ENCODE measurements around the gene AFG1L.

AFG1L gene

GRCh38 chr6:108309844-108310243 is 15.0 kb downstream of the AFG1L start:
- TF ChIP-seq SPI1 (IDR thresholded peaks at IDR 0.05; ENCODE audit: borderline replicate concordance, low read depth) (no peak), POLR2AphosphoS5 (IDR thresholded peaks at IDR 0.05; ENCODE audit: low read depth) (no peak), GABPA (IDR thresholded peaks at IDR 0.05; ENCODE audit: low read depth) (no peak)
- TF ChIP-seq, protein P1, sequence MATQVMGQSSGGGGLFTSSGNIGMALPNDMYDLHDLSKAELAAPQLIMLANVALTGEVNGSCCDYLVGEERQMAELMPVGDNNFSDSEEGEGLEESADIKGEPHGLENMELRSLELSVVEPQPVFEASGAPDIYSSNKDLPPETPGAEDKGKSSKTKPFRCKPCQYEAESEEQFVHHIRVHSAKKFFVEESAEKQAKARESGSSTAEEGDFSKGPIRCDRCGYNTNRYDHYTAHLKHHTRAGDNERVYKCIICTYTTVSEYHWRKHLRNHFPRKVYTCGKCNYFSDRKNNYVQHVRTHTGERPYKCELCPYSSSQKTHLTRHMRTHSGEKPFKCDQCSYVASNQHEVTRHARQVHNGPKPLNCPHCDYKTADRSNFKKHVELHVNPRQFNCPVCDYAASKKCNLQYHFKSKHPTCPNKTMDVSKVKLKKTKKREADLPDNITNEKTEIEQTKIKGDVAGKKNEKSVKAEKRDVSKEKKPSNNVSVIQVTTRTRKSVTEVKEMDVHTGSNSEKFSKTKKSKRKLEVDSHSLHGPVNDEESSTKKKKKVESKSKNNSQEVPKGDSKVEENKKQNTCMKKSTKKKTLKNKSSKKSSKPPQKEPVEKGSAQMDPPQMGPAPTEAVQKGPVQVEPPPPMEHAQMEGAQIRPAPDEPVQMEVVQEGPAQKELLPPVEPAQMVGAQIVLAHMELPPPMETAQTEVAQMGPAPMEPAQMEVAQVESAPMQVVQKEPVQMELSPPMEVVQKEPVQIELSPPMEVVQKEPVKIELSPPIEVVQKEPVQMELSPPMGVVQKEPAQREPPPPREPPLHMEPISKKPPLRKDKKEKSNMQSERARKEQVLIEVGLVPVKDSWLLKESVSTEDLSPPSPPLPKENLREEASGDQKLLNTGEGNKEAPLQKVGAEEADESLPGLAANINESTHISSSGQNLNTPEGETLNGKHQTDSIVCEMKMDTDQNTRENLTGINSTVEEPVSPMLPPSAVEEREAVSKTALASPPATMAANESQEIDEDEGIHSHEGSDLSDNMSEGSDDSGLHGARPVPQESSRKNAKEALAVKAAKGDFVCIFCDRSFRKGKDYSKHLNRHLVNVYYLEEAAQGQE (IDR thresholded peaks at IDR 0.05; ENCODE audit: insufficient replicate concordance, low read depth) = no peak
- TF ChIP-seq, protein P2, sequence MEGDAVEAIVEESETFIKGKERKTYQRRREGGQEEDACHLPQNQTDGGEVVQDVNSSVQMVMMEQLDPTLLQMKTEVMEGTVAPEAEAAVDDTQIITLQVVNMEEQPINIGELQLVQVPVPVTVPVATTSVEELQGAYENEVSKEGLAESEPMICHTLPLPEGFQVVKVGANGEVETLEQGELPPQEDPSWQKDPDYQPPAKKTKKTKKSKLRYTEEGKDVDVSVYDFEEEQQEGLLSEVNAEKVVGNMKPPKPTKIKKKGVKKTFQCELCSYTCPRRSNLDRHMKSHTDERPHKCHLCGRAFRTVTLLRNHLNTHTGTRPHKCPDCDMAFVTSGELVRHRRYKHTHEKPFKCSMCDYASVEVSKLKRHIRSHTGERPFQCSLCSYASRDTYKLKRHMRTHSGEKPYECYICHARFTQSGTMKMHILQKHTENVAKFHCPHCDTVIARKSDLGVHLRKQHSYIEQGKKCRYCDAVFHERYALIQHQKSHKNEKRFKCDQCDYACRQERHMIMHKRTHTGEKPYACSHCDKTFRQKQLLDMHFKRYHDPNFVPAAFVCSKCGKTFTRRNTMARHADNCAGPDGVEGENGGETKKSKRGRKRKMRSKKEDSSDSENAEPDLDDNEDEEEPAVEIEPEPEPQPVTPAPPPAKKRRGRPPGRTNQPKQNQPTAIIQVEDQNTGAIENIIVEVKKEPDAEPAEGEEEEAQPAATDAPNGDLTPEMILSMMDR (IDR thresholded peaks at IDR 0.05; ENCODE audit: insufficient read depth, low read length) = no peak
- Histone ChIP-seq H3K4me3 (replicated peaks; ENCODE audit: insufficient read depth, low read length) (no peak overlapping the region), H3K27me3 (ENCODE audit: insufficient read depth, poor library complexity, severe bottlenecking) (no peaks in the 10 kb centered on the region), H3K27ac (replicated peaks) (no peak overlapping the region)
- no peak for DNase-seq (ENCODE audit: low read depth in 1 of 2, low spot score in 1 of 2)

DNA sequence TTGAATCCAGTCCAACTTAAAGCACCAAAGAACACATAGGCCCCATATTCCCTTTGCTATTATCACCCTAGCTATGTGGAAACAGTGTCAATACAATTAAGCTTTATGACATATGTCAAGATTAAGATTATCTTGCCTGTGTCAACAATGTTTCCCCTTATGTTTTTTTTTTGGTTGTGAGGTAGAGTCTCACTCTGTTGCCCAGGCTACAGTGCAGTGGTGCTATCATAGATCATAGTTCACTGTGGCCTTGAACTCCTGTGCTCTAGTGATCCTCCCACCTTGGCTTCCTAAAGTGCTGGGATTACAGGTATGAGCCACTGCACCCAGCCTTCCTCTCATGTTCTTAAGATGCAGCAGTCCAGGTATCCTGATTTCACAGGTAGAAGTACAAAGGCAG is 17.8 kb downstream of the AFG1L start:
- no peak for DNase-seq (ENCODE audit: low read depth in 1 of 2, low spot score in 1 of 2)
- Histone ChIP-seq H3K27ac (replicated peaks) (no peak overlapping the region), H3K4me3 (replicated peaks; ENCODE audit: insufficient read depth, low read length) (no peak overlapping the region), H3K27me3 (ENCODE audit: insufficient read depth, poor library complexity, severe bottlenecking) (no peaks in the 10 kb centered on the region)
- TF ChIP-seq GABPA (IDR thresholded peaks at IDR 0.05; ENCODE audit: low read depth) = no peak
- no peak for TF ChIP-seq SPI1 (IDR thresholded peaks at IDR 0.05; ENCODE audit: borderline replicate concordance, low read depth)
- TF ChIP-seq, protein P1 (IDR thresholded peaks at IDR 0.05; ENCODE audit: insufficient replicate concordance, low read depth) = no peak

- no peaks in the 10 kb centered on the region for H3K27me3 ChIP-seq (ENCODE audit: insufficient read depth, poor library complexity, severe bottlenecking)
- H3K4me3 ChIP-seq (replicated peaks; ENCODE audit: insufficient read depth, low read length) = no peak overlapping the region
- no peak for TF ChIP-seq POLR2AphosphoS5 (IDR thresholded peaks at IDR 0.05; ENCODE audit: low read depth)
- TF ChIP-seq SPI1 (IDR thresholded peaks at IDR 0.05; ENCODE audit: borderline replicate concordance, low read depth) = no peak
- TF ChIP-seq, protein P2 (IDR thresholded peaks at IDR 0.05; ENCODE audit: insufficient read depth, low read length) = no peak
- no peak for TF ChIP-seq GABPA (IDR thresholded peaks at IDR 0.05; ENCODE audit: low read depth)
- TF ChIP-seq, protein P1 (IDR thresholded peaks at IDR 0.05; ENCODE audit: insufficient replicate concordance, low read depth) = no peak
- H3K27ac ChIP-seq (replicated peaks) = no peak overlapping the region
- no peak for DNase-seq (ENCODE audit: low read depth in 1 of 2, low spot score in 1 of 2)
Observed at GRCh38 chr6:108321253-108321747, 26.4 kb downstream of the AFG1L start.

Data from HL-60 (cell line).